Measurements from ENCODE around the gene SPPL2A.

DNA sequence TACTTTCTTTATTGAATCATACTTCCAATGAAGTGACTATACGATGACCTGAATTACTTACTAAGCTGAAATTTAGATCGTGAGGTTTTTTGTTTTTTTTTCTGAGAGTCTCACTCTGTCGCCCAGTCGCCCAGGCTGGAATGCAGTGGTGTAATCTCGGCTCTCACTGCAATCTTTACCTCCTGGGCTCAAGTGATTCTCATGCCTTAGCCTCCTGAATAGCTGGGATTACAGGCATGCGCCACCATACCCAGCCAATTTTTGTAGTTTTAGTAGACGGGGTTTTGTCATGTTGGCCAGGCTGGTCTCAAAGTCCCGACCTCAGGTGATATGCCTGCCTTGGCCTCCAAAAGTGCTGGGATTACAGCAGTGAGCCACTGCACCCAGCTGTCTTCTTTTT is 28.7 kb downstream of the SPPL2A start:
- TF ChIP-seq, protein P1, sequence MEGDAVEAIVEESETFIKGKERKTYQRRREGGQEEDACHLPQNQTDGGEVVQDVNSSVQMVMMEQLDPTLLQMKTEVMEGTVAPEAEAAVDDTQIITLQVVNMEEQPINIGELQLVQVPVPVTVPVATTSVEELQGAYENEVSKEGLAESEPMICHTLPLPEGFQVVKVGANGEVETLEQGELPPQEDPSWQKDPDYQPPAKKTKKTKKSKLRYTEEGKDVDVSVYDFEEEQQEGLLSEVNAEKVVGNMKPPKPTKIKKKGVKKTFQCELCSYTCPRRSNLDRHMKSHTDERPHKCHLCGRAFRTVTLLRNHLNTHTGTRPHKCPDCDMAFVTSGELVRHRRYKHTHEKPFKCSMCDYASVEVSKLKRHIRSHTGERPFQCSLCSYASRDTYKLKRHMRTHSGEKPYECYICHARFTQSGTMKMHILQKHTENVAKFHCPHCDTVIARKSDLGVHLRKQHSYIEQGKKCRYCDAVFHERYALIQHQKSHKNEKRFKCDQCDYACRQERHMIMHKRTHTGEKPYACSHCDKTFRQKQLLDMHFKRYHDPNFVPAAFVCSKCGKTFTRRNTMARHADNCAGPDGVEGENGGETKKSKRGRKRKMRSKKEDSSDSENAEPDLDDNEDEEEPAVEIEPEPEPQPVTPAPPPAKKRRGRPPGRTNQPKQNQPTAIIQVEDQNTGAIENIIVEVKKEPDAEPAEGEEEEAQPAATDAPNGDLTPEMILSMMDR (IDR thresholded peaks at IDR 0.05) = no peak
- TF ChIP-seq EP300 (IDR thresholded peaks at IDR 0.05) (no peak), POLR2A (IDR thresholded peaks at IDR 0.05) (no peak)

All from tibial nerve (tissue), 4 donors.